ENCODE data around the gene KCNIP4.
"Not testable (repeated sequence)": the region's sequence is repeated elsewhere in the genome, so short reads cannot be mapped to it uniquely, and the experiment has no call there.

Gene KCNIP4

GRCh38 chr4:21948347-21949072 is at the start of gene KCNIP4:
Gene KCNIP4, minus strand, starts transcription at chr4:21948772.
- FAIRE-seq: no peak

- FAIRE-seq: not testable (repeated sequence)
Observed at GRCh38 chr4:21996618-21997017, 48.0 kb upstream of the KCNIP4 start.

- FAIRE-seq: no peak
Observed at GRCh38 chr4:21992330-21992729, 43.8 kb upstream of the KCNIP4 start.

GRCh38 chr4:21991562-21991961 is 43.0 kb upstream of the KCNIP4 start:
- no peak for FAIRE-seq

GRCh38 chr4:21991050-21991449 is 42.5 kb upstream of the KCNIP4 start:
- FAIRE-seq: no peak

GRCh38 chr4:21989351-21989750 is 40.8 kb upstream of the KCNIP4 start:
- FAIRE-seq: no peak

GRCh38 chr4:21986307-21986706 is 37.7 kb upstream of the KCNIP4 start:
- FAIRE-seq: no peak

GRCh38 chr4:21982087-21982486 is 33.5 kb upstream of the KCNIP4 start:
- FAIRE-seq: no peak

GRCh38 chr4:21979196-21979595 is 30.6 kb upstream of the KCNIP4 start:
- FAIRE-seq: no peak

GRCh38 chr4:21976166-21976565 is 27.6 kb upstream of the KCNIP4 start:
- FAIRE-seq: no peak

GRCh38 chr4:21973850-21974249 is 25.3 kb upstream of the KCNIP4 start:
- no peak for FAIRE-seq

- FAIRE-seq: no peak
Observed at GRCh38 chr4:21964762-21965319, 16.3 kb upstream of the KCNIP4 start.

GRCh38 chr4:21962691-21963090 is 14.1 kb upstream of the KCNIP4 start:
- no peak for FAIRE-seq

- no peak for FAIRE-seq
Observed at GRCh38 chr4:21960793-21961192, 12.2 kb upstream of the KCNIP4 start.

- FAIRE-seq: no peak
Observed at GRCh38 chr4:21954916-21955315, 6.3 kb upstream of the KCNIP4 start.

- FAIRE-seq: no peak
Observed at GRCh38 chr4:21953653-21954052, 5.1 kb upstream of the KCNIP4 start.

- no peak for FAIRE-seq
Observed at GRCh38 chr4:21952549-21952948, 4.0 kb upstream of the KCNIP4 start.

GRCh38 chr4:21949073-21949457 is 493 bp upstream of the KCNIP4 start:
- FAIRE-seq: no peak

- no peak for FAIRE-seq
Observed at GRCh38 chr4:21947791-21948346, 703 bp downstream of the KCNIP4 start.

GRCh38 chr4:21946858-21947257 is 1.7 kb downstream of the KCNIP4 start:
- FAIRE-seq: no peak

- no peak for FAIRE-seq
Observed at GRCh38 chr4:21921526-21922180, 26.9 kb downstream of the KCNIP4 start.

GRCh38 chr4:21915761-21916160 is 32.8 kb downstream of the KCNIP4 start:
- no peak for FAIRE-seq

GRCh38 chr4:21901831-21902230 is 46.7 kb downstream of the KCNIP4 start:
- FAIRE-seq: no peak

GRCh38 chr4:21901281-21901680 is 47.3 kb downstream of the KCNIP4 start:
- FAIRE-seq: no peak
